ENCODE data around the gene WWC2.

WWC2 gene

DNA sequence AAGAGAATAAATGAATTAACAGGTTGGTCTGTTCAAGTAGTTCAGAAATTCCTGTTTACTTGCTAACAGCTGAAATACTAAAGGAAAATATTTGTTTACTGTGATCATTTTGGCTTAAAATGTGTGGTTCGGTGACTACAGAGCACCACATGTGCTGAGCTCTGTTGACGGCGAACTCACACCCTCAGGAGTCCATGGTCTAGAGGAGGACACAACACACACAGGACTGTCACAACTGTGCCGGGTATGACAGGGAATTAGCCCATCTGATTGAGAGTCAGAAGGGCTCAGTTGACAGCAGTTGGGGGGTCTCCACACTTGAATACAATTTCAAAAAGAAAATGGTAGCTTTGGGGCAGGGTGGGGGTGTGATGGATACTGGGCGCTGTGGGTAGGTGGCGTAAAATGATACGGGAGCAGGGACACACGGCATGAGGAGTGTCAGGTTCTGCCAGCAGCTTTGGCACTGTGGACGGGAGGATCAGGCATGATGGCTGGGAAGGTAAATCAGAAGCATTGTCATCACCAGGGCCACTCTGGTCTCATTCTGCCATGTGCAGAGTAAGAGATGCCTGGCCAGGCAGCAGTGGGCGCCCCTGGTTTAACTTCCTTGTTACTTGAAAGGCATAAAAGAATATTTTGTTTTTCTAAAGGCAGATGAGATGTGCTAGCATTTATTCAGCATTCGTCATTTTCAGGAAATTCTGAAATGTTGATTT lies 187.7 kb downstream of the WWC2 start:
- TF ChIP-seq CTCF (IDR thresholded peaks at IDR 0.05; ENCODE audit: low read depth, low read length, missing control alignments): no peak
- no peak for DNase-seq (ENCODE audit: extremely low read depth, low read depth)
- H3K4me3 ChIP-seq (replicated peaks; ENCODE audit: low read depth, low read length): no peak overlapping the region

GRCh38 chr4:183287309-183287659 lies 188.2 kb downstream of the WWC2 start:
- TF ChIP-seq CTCF (IDR thresholded peaks at IDR 0.05; ENCODE audit: low read depth, low read length, missing control alignments): no peak
- DNase-seq (ENCODE audit: extremely low read depth, low read depth): no peak
- H3K4me3 ChIP-seq (replicated peaks; ENCODE audit: low read depth, low read length): no peak overlapping the region

DNA sequence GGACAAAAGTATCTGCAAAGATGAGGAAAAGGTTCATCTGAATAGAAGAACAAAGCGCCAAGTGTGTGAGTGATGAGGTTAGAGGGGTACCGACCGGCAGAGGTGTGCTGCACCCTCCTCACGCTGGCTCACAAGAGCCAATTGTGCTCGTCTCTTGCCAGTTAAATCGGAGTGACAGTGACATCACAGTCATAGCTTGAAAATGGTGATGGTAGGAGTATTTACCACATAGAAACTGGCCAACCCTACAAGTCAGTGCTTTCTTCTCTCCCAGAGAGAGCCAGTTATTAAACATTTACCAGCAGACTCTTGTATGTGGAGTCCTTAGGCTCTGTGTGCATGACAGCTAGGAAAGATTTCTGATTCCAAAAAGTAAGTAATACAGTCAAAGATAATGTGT lies 188.6 kb downstream of the WWC2 start:
- no peak for TF ChIP-seq CTCF (IDR thresholded peaks at IDR 0.05; ENCODE audit: low read depth, low read length, missing control alignments)
- no peak overlapping the region for H3K4me3 ChIP-seq (replicated peaks; ENCODE audit: low read depth, low read length)
- DNase-seq (ENCODE audit: extremely low read depth, low read depth): no peak

GRCh38 chr4:183288955-183289354 lies 189.9 kb downstream of the WWC2 start:
- TF ChIP-seq CTCF (IDR thresholded peaks at IDR 0.05; ENCODE audit: low read depth, low read length, missing control alignments): no peak
- no peak for DNase-seq (ENCODE audit: extremely low read depth, low read depth)

DNA sequence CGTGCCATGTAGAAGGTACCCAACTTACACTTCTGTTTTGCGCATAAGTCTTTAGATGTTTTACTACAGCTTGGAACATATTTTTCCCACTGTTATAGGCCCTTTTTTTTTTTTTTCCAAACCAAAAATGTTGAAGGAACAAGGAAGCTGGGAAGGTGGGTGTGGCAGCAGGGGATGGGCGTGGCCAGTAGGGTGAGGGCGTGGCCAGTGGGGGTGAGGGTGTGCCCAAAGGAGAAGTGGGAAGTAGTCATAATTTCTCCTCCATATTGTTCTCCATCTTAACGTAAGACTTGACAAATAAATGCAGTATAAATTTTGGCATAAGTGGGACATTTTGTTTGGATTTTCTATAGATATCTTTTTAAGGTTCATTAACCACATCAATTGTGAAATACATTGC lies 190.6 kb downstream of the WWC2 start:
- no peak for DNase-seq (ENCODE audit: extremely low read depth, low read depth)
- no peak overlapping the region for H3K4me3 ChIP-seq (replicated peaks; ENCODE audit: low read depth, low read length)
- no peak for TF ChIP-seq CTCF (IDR thresholded peaks at IDR 0.05; ENCODE audit: low read depth, low read length, missing control alignments)

More at GRCh38 chr4:183288955-183289354, 189.9 kb downstream of the WWC2 start:
- H3K4me3 ChIP-seq (replicated peaks; ENCODE audit: low read depth, low read length): no peak overlapping the region

- H3K4me3 ChIP-seq (replicated peaks; ENCODE audit: low read depth, low read length): no peak overlapping the region
- no peak for DNase-seq (ENCODE audit: extremely low read depth, low read depth)
- TF ChIP-seq CTCF (IDR thresholded peaks at IDR 0.05; ENCODE audit: low read depth, low read length, missing control alignments): no peak
Observed at GRCh38 chr4:183291070-183291469, 192.0 kb downstream of the WWC2 start.

- no peak for DNase-seq (ENCODE audit: extremely low read depth, low read depth)
- no peak for TF ChIP-seq CTCF (IDR thresholded peaks at IDR 0.05; ENCODE audit: low read depth, low read length, missing control alignments)
- no peak overlapping the region for H3K4me3 ChIP-seq (replicated peaks; ENCODE audit: low read depth, low read length)
Observed at GRCh38 chr4:183295711-183296110, 196.7 kb downstream of the WWC2 start.

Measured in HFF-Myc (cell line).